Mesothelial cell of epicardium (in vitro differentiated cells): ENCODE data around the gene CBL. TPM values are rescaled to one million over a fixed set of nuclear protein-coding genes. Genes with fewer than 3 reads are reported as not detected.
"Not testable (repeated sequence)": the region's sequence is repeated elsewhere in the genome, so short reads cannot be mapped to it uniquely, and the experiment has no call there.

Source experiments
- DNase-seq, 2 experiments: peaks; one replicate each; pipeline ENCODE4 v3.0.0; 2021; ENCODE audit warnings: low spot score in 2 of 2; ENCODE audit not compliant: unreplicated experiment in 2 of 2
- H3K27ac Mint-ChIP-seq: 2 replicates; pipeline ENCODE4 v1.8.0; 2021; ENCODE audit warnings: mixed read lengths
- H3K27me3 Mint-ChIP-seq: 2 replicates; pipeline ENCODE4 v1.8.0; 2021; ENCODE audit warnings: low read depth, mixed read lengths
- H3K36me3 Mint-ChIP-seq: 2 replicates; pipeline ENCODE4 v1.8.0; 2021; ENCODE audit warnings: mixed read lengths
- H3K4me1 Mint-ChIP-seq: 2 replicates; pipeline ENCODE4 v1.8.0; 2021; ENCODE audit warnings: mixed read lengths
- H3K4me3 Mint-ChIP-seq: 2 replicates; pipeline ENCODE4 v1.8.0; 2021; ENCODE audit warnings: mild to moderate bottlenecking, moderate library complexity, mixed read lengths
- H3K9me3 Mint-ChIP-seq: 2 replicates; pipeline ENCODE4 v1.8.0; 2021; ENCODE audit warnings: mixed read lengths
- total RNA-seq: library from RNA; stranded (reverse); gene quantifications from 3 replicates; pipeline ENCODE4 v1.2.1, GENCODE V29; 2021
- TF ChIP-seq, protein P1 (sequence below): fragments of 200-600 bp; sonication (generic); IDR thresholded peaks from one replicate; pipeline ENCODE4 v1.5.0; 2021; ENCODE audit warnings: antibody characterized with exemption; ENCODE audit not compliant: unreplicated experiment

Gene CBL
- total RNA-seq, 1 donor from 2014 or later: 27.5 TPM

DNA sequence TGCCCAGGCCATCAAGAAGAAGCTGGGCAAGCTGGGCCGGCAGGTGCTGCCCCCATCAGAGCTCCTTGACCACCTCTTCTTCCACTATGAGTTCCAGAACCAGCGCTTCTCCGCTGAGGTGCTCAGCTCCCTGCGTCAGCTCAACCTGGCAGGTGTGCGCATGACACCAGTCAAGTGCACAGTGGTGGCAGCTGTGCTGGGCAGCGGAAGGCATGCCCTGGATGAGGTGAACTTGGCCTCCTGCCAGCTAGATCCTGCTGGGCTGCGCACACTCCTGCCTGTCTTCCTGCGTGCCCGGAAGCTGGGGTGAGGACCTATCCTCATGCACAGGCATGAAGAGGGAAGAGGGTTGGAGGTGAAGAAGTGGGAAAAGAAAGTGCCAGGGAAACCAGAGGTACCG lies 26.2 kb upstream of the CBL start:
- TF ChIP-seq, protein P1, sequence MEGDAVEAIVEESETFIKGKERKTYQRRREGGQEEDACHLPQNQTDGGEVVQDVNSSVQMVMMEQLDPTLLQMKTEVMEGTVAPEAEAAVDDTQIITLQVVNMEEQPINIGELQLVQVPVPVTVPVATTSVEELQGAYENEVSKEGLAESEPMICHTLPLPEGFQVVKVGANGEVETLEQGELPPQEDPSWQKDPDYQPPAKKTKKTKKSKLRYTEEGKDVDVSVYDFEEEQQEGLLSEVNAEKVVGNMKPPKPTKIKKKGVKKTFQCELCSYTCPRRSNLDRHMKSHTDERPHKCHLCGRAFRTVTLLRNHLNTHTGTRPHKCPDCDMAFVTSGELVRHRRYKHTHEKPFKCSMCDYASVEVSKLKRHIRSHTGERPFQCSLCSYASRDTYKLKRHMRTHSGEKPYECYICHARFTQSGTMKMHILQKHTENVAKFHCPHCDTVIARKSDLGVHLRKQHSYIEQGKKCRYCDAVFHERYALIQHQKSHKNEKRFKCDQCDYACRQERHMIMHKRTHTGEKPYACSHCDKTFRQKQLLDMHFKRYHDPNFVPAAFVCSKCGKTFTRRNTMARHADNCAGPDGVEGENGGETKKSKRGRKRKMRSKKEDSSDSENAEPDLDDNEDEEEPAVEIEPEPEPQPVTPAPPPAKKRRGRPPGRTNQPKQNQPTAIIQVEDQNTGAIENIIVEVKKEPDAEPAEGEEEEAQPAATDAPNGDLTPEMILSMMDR: no peak

GRCh38 chr11:119180729-119181676 lies 25.1 kb upstream of the CBL start:
- peaks cover 16% of the 10 kb centered on the region for H3K36me3 Mint-ChIP-seq
- TF ChIP-seq, protein P1: no peak
- H3K9me3 Mint-ChIP-seq: no peaks in the 10 kb centered on the region

More for the DNA sequence above, 26.2 kb upstream of the CBL start:
- Mint-ChIP-seq H3K4me3 (no peak overlapping the region), H3K4me1 (peaks cover 6% of the 10 kb centered on the region), H3K27me3 (no peaks in the 10 kb centered on the region), H3K36me3 (peaks cover 20% of the 10 kb centered on the region), H3K27ac (no peak overlapping the region), H3K9me3 (no peaks in the 10 kb centered on the region)
- no peak for DNase-seq

GRCh38 chr11:119181677-119182412 lies 24.3 kb upstream of the CBL start:
- TF ChIP-seq, protein P1: no peak
- H3K27me3 Mint-ChIP-seq: no peaks in the 10 kb centered on the region
- peaks cover 16% of the 10 kb centered on the region for H3K36me3 Mint-ChIP-seq
- H3K4me3 Mint-ChIP-seq: no peak overlapping the region
- no peak overlapping the region for H3K27ac Mint-ChIP-seq
- no peak for DNase-seq
- no peaks in the 10 kb centered on the region for H3K9me3 Mint-ChIP-seq
- H3K4me1 Mint-ChIP-seq: peaks cover 13% of the 10 kb centered on the region

More at GRCh38 chr11:119180729-119181676, 25.1 kb upstream of the CBL start:
- Mint-ChIP-seq H3K27ac (no peak overlapping the region), H3K4me3 (no peak overlapping the region), H3K27me3 (no peaks in the 10 kb centered on the region), H3K4me1 (peaks cover 7% of the 10 kb centered on the region)
- no peak for DNase-seq

DNA sequence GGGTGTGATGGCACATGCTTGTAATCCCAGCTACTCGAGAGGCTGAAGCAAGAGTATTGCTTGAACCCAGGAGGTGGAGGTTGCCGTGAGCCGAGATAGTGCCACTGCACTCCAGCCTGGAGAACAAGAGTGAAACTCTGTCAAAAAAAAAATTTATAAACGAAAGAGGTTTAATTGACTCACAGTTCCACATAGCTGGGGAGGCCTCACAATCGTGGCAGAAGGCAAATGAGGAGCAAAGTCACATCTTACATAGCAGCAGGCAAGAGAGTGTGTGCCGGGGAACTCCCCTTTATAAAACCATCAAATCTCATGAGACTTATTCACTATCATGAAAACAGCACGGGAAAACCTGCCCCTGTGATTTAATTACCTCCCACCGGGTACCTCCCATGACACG lies 21.7 kb upstream of the CBL start:
- DNase-seq, H3K4me3 Mint-ChIP-seq, H3K27me3 Mint-ChIP-seq, H3K27ac Mint-ChIP-seq, H3K9me3 Mint-ChIP-seq: not testable (repeated sequence)
- Mint-ChIP-seq H3K36me3 (peaks cover 14% of the 10 kb centered on the region), H3K4me1 (peaks cover 13% of the 10 kb centered on the region)

DNA sequence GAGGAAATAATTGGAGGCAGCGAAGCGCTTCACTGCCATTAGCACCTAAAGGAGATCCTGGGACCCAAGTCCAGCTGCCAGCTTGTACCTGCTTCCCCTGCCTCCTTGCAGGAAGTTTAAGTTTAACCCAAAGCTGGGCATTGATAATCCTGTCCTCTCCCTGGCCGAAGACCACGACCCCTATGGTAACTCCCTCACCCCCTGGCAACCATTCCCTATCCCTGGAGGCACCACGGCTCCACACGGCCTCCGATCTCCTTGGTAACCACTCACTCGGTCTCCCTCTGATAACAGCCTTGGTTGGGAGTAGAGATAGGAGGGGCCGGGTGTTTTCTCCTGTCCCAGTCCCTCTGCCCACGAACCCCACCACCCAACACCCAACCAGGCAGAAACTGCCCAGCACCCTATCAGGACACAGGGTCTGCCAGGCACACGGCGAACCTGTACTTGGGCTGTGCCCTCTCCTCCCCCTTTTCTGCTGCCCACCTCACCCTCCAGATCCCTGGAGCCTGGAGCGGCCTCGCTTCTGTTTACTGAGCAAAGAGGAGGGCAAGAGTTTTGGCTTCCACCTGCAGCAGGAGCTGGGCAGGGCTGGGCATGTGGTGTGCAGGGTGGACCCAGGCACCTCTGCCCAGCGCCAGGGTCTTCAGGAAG lies 20.0 kb upstream of the CBL start:
- H3K9me3 Mint-ChIP-seq: no peaks in the 10 kb centered on the region
- no peak overlapping the region for H3K27ac Mint-ChIP-seq
- H3K4me1 Mint-ChIP-seq: peaks cover 13% of the 10 kb centered on the region
- no peak for DNase-seq
- H3K36me3 Mint-ChIP-seq: peaks cover 10% of the 10 kb centered on the region
- H3K27me3 Mint-ChIP-seq: no peaks in the 10 kb centered on the region
- no peak overlapping the region for H3K4me3 Mint-ChIP-seq
- TF ChIP-seq, protein P1: no peak
